Neural progenitor cell (in vitro differentiated cells): Measurements from ENCODE around the gene UBL4B. TPM values are rescaled to one million over a fixed set of nuclear protein-coding genes. Genes with fewer than 3 reads are reported as not detected.

Experiments used
- DNase-seq: peaks from one replicate; pipeline ENCODE4 v3.0.0-alpha.2; 2016; ENCODE audit warnings: low spot score
- H2AFZ ChIP-seq: fragments of 200-600 bp; sonication (generic); replicated peaks from 2 replicates; pipeline ENCODE4 v1.6.1; 2016; ENCODE audit warnings: antibody characterized with exemption
- H3F3A ChIP-seq: fragments of 200-600 bp; sonication (generic); 2 replicates; pipeline ENCODE4 v1.6.1; 2016; ENCODE audit warnings: antibody characterized with exemption, low read depth
- H3K27ac ChIP-seq: fragments of 200-600 bp; sonication (generic); 2 replicates; pipeline ENCODE4 v1.5.1; 2016; ENCODE audit warnings: mild to moderate bottlenecking
- H3K27me3 ChIP-seq: fragments of 200-600 bp; sonication (generic); 2 replicates; pipeline ENCODE4 v1.6.1; 2016; ENCODE audit warnings: mild to moderate bottlenecking, moderate library complexity
- H3K36me3 ChIP-seq: fragments of 200-600 bp; sonication (generic); 2 replicates; pipeline ENCODE4 v1.5.1; 2016
- H3K4me1 ChIP-seq: fragments of 200-600 bp; sonication (generic); 2 replicates; pipeline ENCODE4 v1.6.1; 2016; ENCODE audit warnings: mixed run types
- H3K4me2 ChIP-seq: fragments of 200-600 bp; sonication (generic); 2 replicates; pipeline ENCODE4 v1.6.1; 2016
- H3K4me3 ChIP-seq: fragments of 200-600 bp; sonication (generic); 2 replicates; pipeline ENCODE4 v1.5.1; 2016
- H3K79me2 ChIP-seq: fragments of 200-600 bp; sonication (generic); 2 replicates; pipeline ENCODE4 v1.6.1; 2016; ENCODE audit warnings: low read depth
- H3K9ac ChIP-seq: fragments of 200-600 bp; sonication (generic); 2 replicates; pipeline ENCODE4 v1.6.1; 2016
- H3K9me3 ChIP-seq: fragments of 200-600 bp; sonication (generic); 2 replicates; pipeline ENCODE4 v1.5.1; 2016; ENCODE audit warnings: low read depth
- H4K20me1 ChIP-seq: fragments of 200-600 bp; sonication (generic); 2 replicates; pipeline ENCODE4 v1.6.1; 2016; ENCODE audit warnings: low read depth
- H3K27ac Mint-ChIP-seq: 3 replicates; pipeline ENCODE4 v1.8.0; 2021; ENCODE audit warnings: mixed read lengths
- H3K27me3 Mint-ChIP-seq: 2 replicates; pipeline ENCODE4 v1.8.0; 2022; ENCODE audit warnings: low read depth, mild to moderate bottlenecking, inconsistent platforms, moderate library complexity, mixed read lengths; ENCODE audit not compliant: insufficient read depth
- H3K36me3 Mint-ChIP-seq: 3 replicates; pipeline ENCODE4 v1.8.0; 2021; ENCODE audit warnings: mixed read lengths
- H3K4me1 Mint-ChIP-seq: 3 replicates; pipeline ENCODE4 v1.8.0; 2021; ENCODE audit warnings: mixed read lengths
- H3K4me3 Mint-ChIP-seq: 3 replicates; pipeline ENCODE4 v1.8.0; 2021; ENCODE audit warnings: mild to moderate bottlenecking, moderate library complexity, mixed read lengths
- H3K9me3 Mint-ChIP-seq: 3 replicates; pipeline ENCODE4 v1.8.0; 2020; ENCODE audit warnings: mixed read lengths
- CTCF ChIP-seq: fragments of 200-600 bp; sonication (generic); IDR thresholded peaks from 2 replicates; pipeline ENCODE4 v1.5.1; 2017; ENCODE audit warnings: antibody characterized with exemption, mild to moderate bottlenecking
- EZH2 ChIP-seq: fragments of 200-600 bp; sonication (generic); IDR thresholded peaks from 2 replicates; pipeline ENCODE4 v1.6.1; 2017; ENCODE audit warnings: antibody characterized with exemption, mild to moderate bottlenecking, moderate library complexity
- EZH2phosphoT487 ChIP-seq: fragments of 200-600 bp; sonication (generic); IDR thresholded peaks from 2 replicates; pipeline ENCODE4 v1.6.1; 2017; ENCODE audit warnings: antibody characterized with exemption
- total RNA-seq: library from RNA; depleted of rRNA; stranded (reverse); fragments of >200 nt; gene quantifications from 2 replicates; pipeline ENCODE4 v1.2.3, GENCODE V29; 2015; ENCODE audit warnings: low replicate concordance

UBL4B gene
- total RNA-seq, 1 donor from 2014 or later: not detected

- no peak overlapping the region for H3K4me3 ChIP-seq
- no peaks in the 10 kb centered on the region for H3K9me3 ChIP-seq
- no peaks in the 10 kb centered on the region for H3F3A ChIP-seq
- no peaks in the 10 kb centered on the region for H3K4me1 Mint-ChIP-seq
- no peak overlapping the region for H3K27ac ChIP-seq
- H3K79me2 ChIP-seq: no peaks in the 10 kb centered on the region
- no peak overlapping the region for H2AFZ ChIP-seq
- no peak overlapping the region for H3K27ac Mint-ChIP-seq
- H3K4me3 Mint-ChIP-seq: no peak overlapping the region
- H3K36me3 Mint-ChIP-seq: no peaks in the 10 kb centered on the region
- H3K4me2 ChIP-seq: no peak overlapping the region
- H3K36me3 ChIP-seq: no peaks in the 10 kb centered on the region
- no peaks in the 10 kb centered on the region for H4K20me1 ChIP-seq
- H3K27me3 ChIP-seq: peaks cover 99% of the 10 kb centered on the region
- TF ChIP-seq EZH2phosphoT487 (no peak), CTCF (no peak), EZH2 (no peak)
- H3K9ac ChIP-seq: no peak overlapping the region
- DNase-seq: no peak
- H3K4me1 ChIP-seq: no peaks in the 10 kb centered on the region
- H3K9me3 Mint-ChIP-seq: no peaks in the 10 kb centered on the region
- H3K27me3 Mint-ChIP-seq: peaks cover 18% of the 10 kb centered on the region
Observed at GRCh38 chr1:110144366-110144765, 32.1 kb downstream of the UBL4B start.

- H3K4me3 ChIP-seq: no peak overlapping the region
- no peaks in the 10 kb centered on the region for H3F3A ChIP-seq
- H3K9me3 ChIP-seq: no peaks in the 10 kb centered on the region
- Mint-ChIP-seq H3K4me1 (peaks cover 3% of the 10 kb centered on the region), H3K27ac (no peak overlapping the region), H3K4me3 (no peak overlapping the region), H3K27me3 (peaks cover 24% of the 10 kb centered on the region), H3K36me3 (no peaks in the 10 kb centered on the region), H3K9me3 (peaks cover 3% of the 10 kb centered on the region)
- H3K79me2 ChIP-seq: no peaks in the 10 kb centered on the region
- no peak overlapping the region for H3K27ac ChIP-seq
- peaks cover 30% of the 10 kb centered on the region for H4K20me1 ChIP-seq
- H3K4me2 ChIP-seq: no peak overlapping the region
- no peak overlapping the region for H2AFZ ChIP-seq
- no peak overlapping the region for H3K9ac ChIP-seq
- H3K27me3 ChIP-seq: peaks cover 100% of the 10 kb centered on the region
- H3K4me1 ChIP-seq: peaks cover 8% of the 10 kb centered on the region
- DNase-seq: peak; percentile 34
- H3K36me3 ChIP-seq: no peaks in the 10 kb centered on the region
- TF ChIP-seq EZH2: no peak
- TF ChIP-seq EZH2phosphoT487: no peak
- peak; percentile 55 for TF ChIP-seq CTCF
Observed at GRCh38 chr1:110148961-110149360, 36.7 kb downstream of the UBL4B start.

GRCh38 chr1:110150330-110151174 lies 38.3 kb downstream of the UBL4B start, which contains the start of gene SLC6A17:
SLC6A17 (plus strand) TSS chr1:110150494; CDS start chr1:110166930, 16,436 bp downstream.
- peaks cover 3% of the 10 kb centered on the region for H3K9me3 Mint-ChIP-seq
- Histone ChIP-seq H4K20me1 (peaks cover 41% of the 10 kb centered on the region), H3F3A (no peaks in the 10 kb centered on the region), H3K27me3 (peaks cover 100% of the 10 kb centered on the region), H3K4me1 (peaks cover 8% of the 10 kb centered on the region), H3K9me3 (no peaks in the 10 kb centered on the region), H3K4me3 (peak within 1 kb of the TSS; percentile 50), H3K9ac (no peak within 1 kb of the TSS), H3K4me2 (peak within 1 kb of the TSS; percentile 97), H3K79me2 (no peaks in the 10 kb centered on the region), H3K27ac (no peak within 1 kb of the TSS), H2AFZ (peak within 1 kb of the TSS; percentile 36), H3K36me3 (no peaks in the 10 kb centered on the region)
- TF ChIP-seq EZH2phosphoT487 (peak; percentile 93), CTCF (peak; percentile 38), EZH2 (peak; percentile 93)
- H3K36me3 Mint-ChIP-seq: no peaks in the 10 kb centered on the region
- DNase-seq: peak; percentile 75
- H3K27ac Mint-ChIP-seq: no peak within 1 kb of the TSS
- peak within 1 kb of the TSS; percentile 74 for H3K4me3 Mint-ChIP-seq
- H3K27me3 Mint-ChIP-seq: peaks cover 34% of the 10 kb centered on the region
- peaks cover 3% of the 10 kb centered on the region for H3K4me1 Mint-ChIP-seq
